ENCODE data around the gene ANGPTL2. TPM values are rescaled to one million over a fixed set of nuclear protein-coding genes. Genes with fewer than 3 reads are reported as not detected.
A peak's percentile ranks its signal among the peaks of the same experiment; 100 is the strongest.

ANGPTL2 gene
- total RNA-seq, 1 donor from 2014 or later = 17.5 TPM

GRCh38 chr9:127050152-127050551 lies 72.3 kb downstream of the ANGPTL2 start:
- no peaks in the 10 kb centered on the region for H3K36me3 Mint-ChIP-seq (ENCODE audit: low read depth, unreplicated experiment)
- no peak overlapping the region for H3K4me3 Mint-ChIP-seq (ENCODE audit: unreplicated experiment)
- H3K4me1 Mint-ChIP-seq (ENCODE audit: low read depth, unreplicated experiment) = peaks cover 6% of the 10 kb centered on the region
- no peak overlapping the region for H3K27ac Mint-ChIP-seq (ENCODE audit: unreplicated experiment)
- H3K36me3 ChIP-seq (ENCODE audit: insufficient read depth, low read length) = no peaks in the 10 kb centered on the region
- no peaks in the 10 kb centered on the region for H3K79me2 ChIP-seq (ENCODE audit: insufficient read depth, low read length)
- no peak overlapping the region for H3K4me2 ChIP-seq (ENCODE audit: low read length)
- DNase-seq (ENCODE audit: low read depth) = no peak
- H3K9me3 ChIP-seq (ENCODE audit: insufficient read depth, low read depth, low read length) = no peaks in the 10 kb centered on the region
- H3K4me1 ChIP-seq (ENCODE audit: insufficient read depth, low read length) = peaks cover 8% of the 10 kb centered on the region
- H3K9ac ChIP-seq (ENCODE audit: low read length) = no peak overlapping the region
- no peak overlapping the region for H3K27ac ChIP-seq (ENCODE audit: low read depth, low read length)
- H3K27me3 Mint-ChIP-seq (ENCODE audit: low read depth, unreplicated experiment) = peaks cover 14% of the 10 kb centered on the region
- H3K27me3 ChIP-seq (ENCODE audit: insufficient read depth, low read length) = no peaks in the 10 kb centered on the region
- H2AFZ ChIP-seq (ENCODE audit: low read depth, low read length) = no peak overlapping the region
- peaks cover 2% of the 10 kb centered on the region for H3K9me3 Mint-ChIP-seq (ENCODE audit: unreplicated experiment)
- H4K20me1 ChIP-seq (ENCODE audit: insufficient read depth, low read length) = no peaks in the 10 kb centered on the region
- no peak for TF ChIP-seq CTCF (IDR thresholded peaks at IDR 0.05; ENCODE audit: insufficient read depth, low read depth, low read length)
- TF ChIP-seq EZH2 (IDR thresholded peaks at IDR 0.05; ENCODE audit: insufficient read depth, low read length) = no peak
- FAIRE-seq = no peak
- no peak overlapping the region for H3K4me3 ChIP-seq (ENCODE audit: insufficient read depth, low read depth, low read length)

GRCh38 chr9:127049581-127049980 lies 72.9 kb downstream of the ANGPTL2 start:
- H3K36me3 ChIP-seq (ENCODE audit: insufficient read depth, low read length) = no peaks in the 10 kb centered on the region
- Mint-ChIP-seq H3K27me3 (ENCODE audit: low read depth, unreplicated experiment) (peaks cover 14% of the 10 kb centered on the region), H3K4me3 (ENCODE audit: unreplicated experiment) (no peak overlapping the region), H3K36me3 (ENCODE audit: low read depth, unreplicated experiment) (no peaks in the 10 kb centered on the region), H3K27ac (ENCODE audit: unreplicated experiment) (no peak overlapping the region), H3K9me3 (ENCODE audit: unreplicated experiment) (peaks cover 2% of the 10 kb centered on the region), H3K4me1 (ENCODE audit: low read depth, unreplicated experiment) (peaks cover 6% of the 10 kb centered on the region)
- DNase-seq (ENCODE audit: low read depth) (peak; percentile 27), FAIRE-seq (no peak)
- no peak overlapping the region for H3K9ac ChIP-seq (ENCODE audit: low read length)
- no peak overlapping the region for H2AFZ ChIP-seq (ENCODE audit: low read depth, low read length)
- no peaks in the 10 kb centered on the region for H3K79me2 ChIP-seq (ENCODE audit: insufficient read depth, low read length)
- peak overlapping the region; percentile 63 for H3K4me2 ChIP-seq (ENCODE audit: low read length)
- H3K4me3 ChIP-seq (ENCODE audit: insufficient read depth, low read depth, low read length) = no peak overlapping the region
- H3K27me3 ChIP-seq (ENCODE audit: insufficient read depth, low read length) = no peaks in the 10 kb centered on the region
- H3K4me1 ChIP-seq (ENCODE audit: insufficient read depth, low read length) = peaks cover 8% of the 10 kb centered on the region
- peak overlapping the region; percentile 2 for H3K27ac ChIP-seq (ENCODE audit: low read depth, low read length)
- H4K20me1 ChIP-seq (ENCODE audit: insufficient read depth, low read length) = no peaks in the 10 kb centered on the region
- H3K9me3 ChIP-seq (ENCODE audit: insufficient read depth, low read depth, low read length) = no peaks in the 10 kb centered on the region
- TF ChIP-seq CTCF (IDR thresholded peaks at IDR 0.05; ENCODE audit: insufficient read depth, low read depth, low read length) (no peak), EZH2 (IDR thresholded peaks at IDR 0.05; ENCODE audit: insufficient read depth, low read length) (no peak)

- Histone ChIP-seq H2AFZ (ENCODE audit: low read depth, low read length) (no peak overlapping the region), H3K27ac (ENCODE audit: low read depth, low read length) (peak overlapping the region; percentile 2), H3K4me2 (ENCODE audit: low read length) (peak overlapping the region; percentile 63), H3K4me1 (ENCODE audit: insufficient read depth, low read length) (peaks cover 8% of the 10 kb centered on the region), H4K20me1 (ENCODE audit: insufficient read depth, low read length) (no peaks in the 10 kb centered on the region), H3K36me3 (ENCODE audit: insufficient read depth, low read length) (no peaks in the 10 kb centered on the region), H3K4me3 (ENCODE audit: insufficient read depth, low read depth, low read length) (no peak overlapping the region), H3K9ac (ENCODE audit: low read length) (no peak overlapping the region), H3K9me3 (ENCODE audit: insufficient read depth, low read depth, low read length) (no peaks in the 10 kb centered on the region), H3K27me3 (ENCODE audit: insufficient read depth, low read length) (no peaks in the 10 kb centered on the region), H3K79me2 (ENCODE audit: insufficient read depth, low read length) (no peaks in the 10 kb centered on the region)
- Mint-ChIP-seq H3K4me3 (ENCODE audit: unreplicated experiment) (no peak overlapping the region), H3K27ac (ENCODE audit: unreplicated experiment) (no peak overlapping the region), H3K9me3 (ENCODE audit: unreplicated experiment) (peaks cover 2% of the 10 kb centered on the region), H3K27me3 (ENCODE audit: low read depth, unreplicated experiment) (peaks cover 13% of the 10 kb centered on the region), H3K4me1 (ENCODE audit: low read depth, unreplicated experiment) (peaks cover 6% of the 10 kb centered on the region), H3K36me3 (ENCODE audit: low read depth, unreplicated experiment) (no peaks in the 10 kb centered on the region)
- no peak for TF ChIP-seq CTCF (IDR thresholded peaks at IDR 0.05; ENCODE audit: insufficient read depth, low read depth, low read length)
- no peak for TF ChIP-seq EZH2 (IDR thresholded peaks at IDR 0.05; ENCODE audit: insufficient read depth, low read length)
- peak; percentile 95 for FAIRE-seq
- peak; percentile 86 for DNase-seq (ENCODE audit: low read depth)
Measured at GRCh38 chr9:127049044-127049443, 73.4 kb downstream of the ANGPTL2 start.

All from astrocyte (in vitro differentiated cells and primary cell).